ENCODE data around the gene KHNYN.

GRCh38 chr14:24428628-24429394, 943 bp upstream of the KHNYN start:
- no peak for TF ChIP-seq CTCF (IDR thresholded peaks at IDR 0.05; ENCODE audit: control extremely low read depth in 1 of 3, insufficient read depth in 1 of 3, low read depth in 1 of 3, low read length in 3 of 3)
- peak; percentile 44 for TF ChIP-seq EZH2 (IDR thresholded peaks at IDR 0.05; ENCODE audit: low read depth, low read length, severe bottlenecking)
